Natural killer cell (primary cell): ENCODE results near the gene NHS. TPM values are rescaled to one million over a fixed set of nuclear protein-coding genes. Genes with fewer than 3 reads are reported as not detected.

Experiments
- ATAC-seq, 3 donors: fragments of 150-1000 bp in 2 of 3; fragments of 200-7000 bp in 1 of 3; cut with Tn5 transposase; 1 replicate in 1 of 3; 2 replicates in 2 of 3; pipeline ENCODE4 v1.10.0; 2021; ENCODE audit warnings: mild to moderate bottlenecking in 2 of 3, moderate library complexity in 2 of 3
- DNase-seq, 2 donors: peaks; one replicate each; pipeline versions ENCODE4 v3.0.0 to v3.0.0-alpha.2; 2013 to 2021; ENCODE audit warnings: mixed read lengths in 1 of 2
- H3K27ac ChIP-seq: one replicate; pipeline ENCODE4 v1.5.1; 2013; ENCODE audit warnings: mild to moderate bottlenecking, low read length
- H3K27me3 ChIP-seq: one replicate; pipeline ENCODE4 v1.6.1; 2013; ENCODE audit warnings: low read length; ENCODE audit not compliant: control insufficient read depth, insufficient read depth
- H3K36me3 ChIP-seq: one replicate; pipeline ENCODE4 v1.6.1; 2013; ENCODE audit warnings: low read length; ENCODE audit not compliant: control insufficient read depth, insufficient read depth
- H3K4me1 ChIP-seq: one replicate; pipeline ENCODE4 v1.6.1; 2013; ENCODE audit warnings: low read length; ENCODE audit not compliant: control insufficient read depth, insufficient read depth
- H3K4me3 ChIP-seq: one replicate; pipeline ENCODE4 v1.5.1; 2013; ENCODE audit warnings: low read length
- H3K9me3 ChIP-seq: one replicate; pipeline ENCODE4 v1.6.1; 2013; ENCODE audit warnings: low read length; ENCODE audit not compliant: control insufficient read depth, insufficient read depth
- H3K27ac Mint-ChIP-seq, 2 donors: one replicate each; pipeline ENCODE4 v1.8.0; 2022; ENCODE audit warnings: mild to moderate bottlenecking in 2 of 2, mixed read lengths in 2 of 2, moderate library complexity in 1 of 2
- H3K27me3 Mint-ChIP-seq, 2 donors: one replicate each; pipeline ENCODE4 v1.8.0; 2022; ENCODE audit warnings: low read depth in 2 of 2, mixed read lengths in 2 of 2
- H3K36me3 Mint-ChIP-seq: one replicate; pipeline ENCODE4 v1.8.0; 2022; ENCODE audit warnings: mixed read lengths
- H3K4me1 Mint-ChIP-seq, 2 donors: one replicate each; pipeline ENCODE4 v1.8.0; 2022; ENCODE audit warnings: mixed read lengths in 2 of 2
- H3K4me3 Mint-ChIP-seq: one replicate; pipeline ENCODE4 v1.8.0; 2022; ENCODE audit warnings: mild to moderate bottlenecking, moderate library complexity, mixed read lengths
- H3K9me3 Mint-ChIP-seq, 2 donors: one replicate each; pipeline ENCODE4 v1.8.0; 2022; ENCODE audit warnings: mixed read lengths in 2 of 2
- CTCF ChIP-seq: fragments of 200-600 bp; IDR thresholded peaks from one replicate; pipeline ENCODE4 v1.8.0; 2022; ENCODE audit warnings: antibody characterized with exemption
- WGBS: methylation state at CpG from one replicate; pipeline ENCODE4 v1.1.7; 2013; ENCODE audit warnings: missing lambda C conversion rate; ENCODE audit not compliant: insufficient coverage; 5-methylcytosine and 5-hydroxymethylcytosine counted together
- intact Hi-C: fragments of 100-400 bp; cut with micrococcal nuclease; formaldehyde crosslinking; loops from one replicate; pipeline ENCODE4 v1.14.2; 2022
- total RNA-seq, 4 donors: library from RNA; stranded (reverse); fragments of 120-200 nt in 1 of 4; gene quantifications; one replicate each; pipeline versions ENCODE4 v1.2.3 to v1.2.4, GENCODE V29; 2013 to 2022

NHS gene
- total RNA-seq, 3 donors from 2014 or later (not counting 1 experiment from before 2014, with no cell fraction given) = 0.05 to 0.28 TPM; not detected in 1

GRCh38 chrX:17471861-17472260 lies 96.9 kb downstream of the NHS start:
- 94% methylated on average over 3 of the region's 3 CpGs for WGBS
- no peaks in the 10 kb centered on the region for H3K9me3 ChIP-seq
- Mint-ChIP-seq H3K27ac (no peak overlapping the region), H3K4me1 (no peaks in the 10 kb centered on the region), H3K36me3 (no peaks in the 10 kb centered on the region), H3K4me3 (no peak overlapping the region), H3K9me3 (peaks cover 0 to 2% of the 10 kb centered on the region in 2 donors), H3K27me3 (no peaks in the 10 kb centered on the region)
- no peak for DNase-seq
- H3K27me3 ChIP-seq = no peaks in the 10 kb centered on the region
- no peak for ATAC-seq
- no peaks in the 10 kb centered on the region for H3K4me1 ChIP-seq
- no peaks in the 10 kb centered on the region for H3K36me3 ChIP-seq
- no peak overlapping the region for H3K27ac ChIP-seq
- no peak for TF ChIP-seq CTCF
- intact Hi-C loops = no loop called here
- H3K4me3 ChIP-seq = no peak overlapping the region

- no peaks in the 10 kb centered on the region for H3K27me3 ChIP-seq
- no peaks in the 10 kb centered on the region for H3K4me1 ChIP-seq
- peaks cover 0 to 2% of the 10 kb centered on the region in 2 donors for H3K9me3 Mint-ChIP-seq
- H3K27me3 Mint-ChIP-seq = no peaks in the 10 kb centered on the region
- no peak overlapping the region for H3K4me3 ChIP-seq
- H3K36me3 ChIP-seq = no peaks in the 10 kb centered on the region
- H3K27ac Mint-ChIP-seq = no peak overlapping the region
- no peaks in the 10 kb centered on the region for H3K36me3 Mint-ChIP-seq
- DNase-seq (no peak), ATAC-seq (no peak)
- intact Hi-C loops = no loop called here
- 33% methylated on average over 1 of the region's 1 CpG for WGBS
- TF ChIP-seq CTCF = no peak
- H3K9me3 ChIP-seq = no peaks in the 10 kb centered on the region
- H3K4me1 Mint-ChIP-seq = no peaks in the 10 kb centered on the region
- H3K4me3 Mint-ChIP-seq = no peak overlapping the region
- no peak overlapping the region for H3K27ac ChIP-seq
Measured at GRCh38 chrX:17472424-17472823, 97.4 kb downstream of the NHS start.

- no peak for ATAC-seq
- no peaks in the 10 kb centered on the region for H3K4me1 Mint-ChIP-seq
- H3K36me3 Mint-ChIP-seq = no peaks in the 10 kb centered on the region
- no peak for TF ChIP-seq CTCF
- no peak overlapping the region for H3K27ac ChIP-seq
- no peak overlapping the region for H3K27ac Mint-ChIP-seq
- H3K9me3 ChIP-seq = no peaks in the 10 kb centered on the region
- no peaks in the 10 kb centered on the region for H3K27me3 Mint-ChIP-seq
- no peak overlapping the region for H3K4me3 ChIP-seq
- H3K27me3 ChIP-seq = no peaks in the 10 kb centered on the region
- H3K9me3 Mint-ChIP-seq = peaks cover 0 to 2% of the 10 kb centered on the region in 2 donors
- no peaks in the 10 kb centered on the region for H3K36me3 ChIP-seq
- intact Hi-C loops = no loop called here
- no peak for DNase-seq
- WGBS = 100% methylated on average over 1 of the region's 2 CpGs
- no peak overlapping the region for H3K4me3 Mint-ChIP-seq
- H3K4me1 ChIP-seq = no peaks in the 10 kb centered on the region
Measured at GRCh38 chrX:17473021-17473420, 98.0 kb downstream of the NHS start.

GRCh38 chrX:17474892-17475291 lies 99.9 kb downstream of the NHS start:
- Mint-ChIP-seq H3K36me3 (no peaks in the 10 kb centered on the region), H3K9me3 (peaks cover 0 to 2% of the 10 kb centered on the region in 2 donors), H3K27ac (no peak overlapping the region), H3K4me1 (no peaks in the 10 kb centered on the region), H3K27me3 (no peaks in the 10 kb centered on the region), H3K4me3 (no peak overlapping the region)
- no peaks in the 10 kb centered on the region for H3K27me3 ChIP-seq
- no peak for ATAC-seq
- no peak for DNase-seq
- H3K9me3 ChIP-seq = no peaks in the 10 kb centered on the region
- no peaks in the 10 kb centered on the region for H3K36me3 ChIP-seq
- H3K4me3 ChIP-seq = no peak overlapping the region
- H3K27ac ChIP-seq = no peak overlapping the region
- H3K4me1 ChIP-seq = no peaks in the 10 kb centered on the region
- 85% methylated on average over 2 of the region's 2 CpGs for WGBS
- intact Hi-C loops = no loop called here
- no peak for TF ChIP-seq CTCF
